GM06990 (cell line): ENCODE data around the gene STK10.

Experiments
- DNase-seq: peaks from one replicate; pipeline ENCODE4 v3.0.0-alpha.2; 2011; ENCODE audit not compliant: insufficient read length; ENCODE audit errors: extremely low read depth
- H3K27me3 ChIP-seq: replicated peaks from 2 replicates; pipeline ENCODE4 v1.6.0; 2011; ENCODE audit warnings: low read length; ENCODE audit not compliant: control insufficient read depth, insufficient read depth
- H3K36me3 ChIP-seq: 2 replicates; pipeline ENCODE4 v1.5.1; 2011; ENCODE audit warnings: low read length; ENCODE audit not compliant: control insufficient read depth, insufficient read depth
- H3K4me3 ChIP-seq: replicated peaks from 2 replicates; pipeline ENCODE4 v1.5.1; 2011; ENCODE audit warnings: low read depth, mild to moderate bottlenecking, control low read depth, low read length
- TF ChIP-seq, protein P1 (sequence below): IDR thresholded peaks from 2 replicates; pipeline ENCODE4 v1.5.1; 2011; ENCODE audit warnings: low read length, control low read depth, mild to moderate bottlenecking, inconsistent platforms; ENCODE audit not compliant: insufficient read depth, poor library complexity, severe bottlenecking

The STK10 gene

DNA sequence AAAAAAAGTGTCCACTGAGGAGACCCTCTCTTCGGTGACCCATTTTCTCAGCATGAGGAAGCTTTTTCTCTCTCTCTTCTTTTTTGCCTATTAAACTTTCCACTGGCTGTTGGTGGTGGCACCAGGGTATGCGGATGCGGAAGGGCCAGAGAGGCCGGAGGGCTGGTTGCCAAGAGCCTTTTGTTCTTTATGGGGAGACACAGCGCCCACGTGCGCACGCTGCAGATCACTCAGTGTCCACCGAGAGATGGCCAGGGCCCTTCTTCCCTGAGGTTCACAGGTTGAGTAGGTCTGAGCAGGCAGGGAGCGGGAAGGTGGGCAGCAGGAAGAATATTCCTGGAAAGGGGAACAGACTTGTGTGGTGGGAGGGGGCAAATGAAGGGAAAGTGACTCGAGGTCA lies 69.1 kb downstream of the STK10 start:
- DNase-seq = no peak
- H3K36me3 ChIP-seq = peaks cover 31% of the 10 kb centered on the region
- H3K27me3 ChIP-seq = no peaks in the 10 kb centered on the region
- no peak overlapping the region for H3K4me3 ChIP-seq
- TF ChIP-seq, protein P1, sequence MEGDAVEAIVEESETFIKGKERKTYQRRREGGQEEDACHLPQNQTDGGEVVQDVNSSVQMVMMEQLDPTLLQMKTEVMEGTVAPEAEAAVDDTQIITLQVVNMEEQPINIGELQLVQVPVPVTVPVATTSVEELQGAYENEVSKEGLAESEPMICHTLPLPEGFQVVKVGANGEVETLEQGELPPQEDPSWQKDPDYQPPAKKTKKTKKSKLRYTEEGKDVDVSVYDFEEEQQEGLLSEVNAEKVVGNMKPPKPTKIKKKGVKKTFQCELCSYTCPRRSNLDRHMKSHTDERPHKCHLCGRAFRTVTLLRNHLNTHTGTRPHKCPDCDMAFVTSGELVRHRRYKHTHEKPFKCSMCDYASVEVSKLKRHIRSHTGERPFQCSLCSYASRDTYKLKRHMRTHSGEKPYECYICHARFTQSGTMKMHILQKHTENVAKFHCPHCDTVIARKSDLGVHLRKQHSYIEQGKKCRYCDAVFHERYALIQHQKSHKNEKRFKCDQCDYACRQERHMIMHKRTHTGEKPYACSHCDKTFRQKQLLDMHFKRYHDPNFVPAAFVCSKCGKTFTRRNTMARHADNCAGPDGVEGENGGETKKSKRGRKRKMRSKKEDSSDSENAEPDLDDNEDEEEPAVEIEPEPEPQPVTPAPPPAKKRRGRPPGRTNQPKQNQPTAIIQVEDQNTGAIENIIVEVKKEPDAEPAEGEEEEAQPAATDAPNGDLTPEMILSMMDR = no peak

DNA sequence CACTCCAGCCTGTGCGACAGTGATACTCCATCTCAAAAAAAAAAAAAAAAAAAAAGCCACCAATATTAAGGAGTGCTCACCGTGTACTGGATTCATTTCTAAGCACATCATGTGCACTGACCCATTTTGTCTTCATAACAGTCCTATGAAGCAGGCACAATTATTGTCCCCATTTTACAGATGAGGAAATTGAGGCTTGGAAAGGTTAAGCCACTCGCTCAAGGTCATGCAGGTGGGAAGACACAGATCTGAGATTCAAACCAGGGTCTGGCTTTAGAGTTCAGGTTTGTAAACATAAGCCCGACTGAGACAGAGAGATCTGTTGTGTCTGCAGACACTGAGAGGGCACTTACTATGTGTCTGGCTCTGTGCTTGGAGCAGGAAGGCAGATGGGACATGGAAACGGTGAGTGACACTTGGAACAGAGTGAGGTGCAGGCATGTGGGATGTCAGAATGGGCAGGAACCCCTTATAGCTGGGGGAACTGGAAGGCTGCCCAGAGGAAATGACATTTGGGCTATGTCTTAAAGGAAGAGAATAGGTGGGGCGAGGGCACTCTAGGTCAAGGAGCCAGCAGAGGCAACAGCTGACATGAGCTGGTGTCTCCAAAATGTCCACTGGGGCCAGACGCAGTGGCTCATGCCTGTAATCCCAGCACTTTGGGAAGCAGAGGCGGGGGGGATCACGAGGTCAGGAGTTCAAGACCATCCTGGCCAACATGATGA lies 69.9 kb downstream of the STK10 start:
- DNase-seq = no peak
- peaks cover 24% of the 10 kb centered on the region for H3K36me3 ChIP-seq
- H3K27me3 ChIP-seq = no peaks in the 10 kb centered on the region
- H3K4me3 ChIP-seq = no peak overlapping the region
- TF ChIP-seq, protein P1 = no peak

DNA sequence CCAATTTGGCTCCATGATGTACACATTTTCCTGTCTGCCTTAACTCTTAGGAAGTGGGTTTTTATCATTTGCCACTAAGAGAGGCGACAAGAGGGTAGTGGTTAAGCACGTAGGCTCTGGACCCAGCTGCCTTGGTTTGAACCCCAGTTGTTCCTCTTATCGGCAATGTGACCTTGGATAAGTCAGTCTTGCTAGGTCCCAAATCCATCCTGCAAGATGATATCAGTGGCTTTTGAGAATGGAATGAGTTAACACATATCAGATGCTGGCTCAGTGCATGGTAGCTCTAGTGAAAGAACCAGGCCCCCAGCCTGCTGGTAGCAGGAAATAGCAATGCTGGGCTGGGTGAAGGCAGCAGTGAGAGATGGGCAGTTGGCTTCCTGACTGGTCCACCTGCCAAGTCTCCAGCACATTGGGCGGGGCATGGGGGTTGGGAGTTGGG lies 72.5 kb downstream of the STK10 start:
- TF ChIP-seq, protein P1 = no peak
- Histone ChIP-seq H3K27me3 (no peaks in the 10 kb centered on the region), H3K36me3 (peaks cover 26% of the 10 kb centered on the region), H3K4me3 (peak overlapping the region; percentile 40)
- no peak for DNase-seq

DNA sequence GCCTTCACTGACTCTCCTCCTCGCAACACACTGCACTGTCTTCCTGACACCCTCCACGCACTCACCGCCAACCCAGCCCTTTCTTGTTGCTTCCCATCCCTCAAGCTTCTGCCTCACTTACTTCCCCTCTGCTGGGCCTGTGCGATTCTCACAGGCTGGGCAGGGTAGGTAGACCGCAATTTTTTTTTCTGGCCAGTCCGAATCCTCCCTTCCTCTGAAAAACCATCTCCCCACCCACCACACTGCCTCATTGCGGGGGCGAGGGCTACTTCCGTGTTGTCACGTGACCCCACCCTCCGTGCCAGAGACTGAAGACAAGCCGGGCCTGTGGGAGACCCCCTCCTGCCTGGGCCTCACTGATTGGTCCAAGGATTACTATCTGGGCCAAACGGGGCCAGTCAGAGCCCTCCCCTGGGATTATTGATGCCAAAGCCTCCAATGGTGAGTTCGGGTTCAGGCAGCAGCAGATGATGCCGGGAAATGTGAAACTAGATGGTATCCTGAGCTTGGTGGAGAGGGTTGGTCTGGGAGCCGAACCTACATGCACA lies 73.1 kb downstream of the STK10 start:
- H3K4me3 ChIP-seq = peak overlapping the region; percentile 40
- TF ChIP-seq, protein P1 = no peak
- peak; percentile 88 for DNase-seq
- no peaks in the 10 kb centered on the region for H3K27me3 ChIP-seq
- peaks cover 24% of the 10 kb centered on the region for H3K36me3 ChIP-seq

DNA sequence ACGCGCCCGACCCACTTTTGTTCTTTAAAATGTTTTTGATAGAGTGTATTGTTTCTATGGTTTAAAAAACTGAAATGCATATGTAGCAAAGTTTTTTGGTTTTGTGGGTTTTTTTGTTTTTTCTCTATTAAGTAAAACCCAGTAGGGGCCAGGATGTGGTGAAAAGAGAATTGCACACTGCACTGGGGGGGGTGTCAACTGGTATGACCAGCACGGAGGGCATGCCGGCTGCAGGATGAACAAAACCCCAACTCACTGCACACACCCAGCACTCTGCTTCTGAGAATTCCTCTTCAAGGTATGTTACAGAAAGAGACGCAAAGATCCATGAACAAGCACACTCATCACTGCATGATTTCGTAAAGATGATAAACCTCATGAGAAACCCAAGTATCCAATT lies 75.0 kb downstream of the STK10 start:
- peak; percentile 56 for DNase-seq
- Histone ChIP-seq H3K27me3 (no peaks in the 10 kb centered on the region), H3K36me3 (peaks cover 18% of the 10 kb centered on the region), H3K4me3 (peak overlapping the region; percentile 29; the same call in 1 of the 2 replicates)
- TF ChIP-seq, protein P1 = no peak
